Activated T-cell treated with anti-CD3 and anti-CD28 coated beads, Interleukin-2, amount 50 U/mL, for 48 hours (primary cell): ENCODE data around the gene TFCP2.

Source experiments
- DNase-seq, 2 experiments: peaks; one replicate each; pipeline ENCODE4 v3.0.0-alpha.2; 2020

Gene TFCP2

DNA sequence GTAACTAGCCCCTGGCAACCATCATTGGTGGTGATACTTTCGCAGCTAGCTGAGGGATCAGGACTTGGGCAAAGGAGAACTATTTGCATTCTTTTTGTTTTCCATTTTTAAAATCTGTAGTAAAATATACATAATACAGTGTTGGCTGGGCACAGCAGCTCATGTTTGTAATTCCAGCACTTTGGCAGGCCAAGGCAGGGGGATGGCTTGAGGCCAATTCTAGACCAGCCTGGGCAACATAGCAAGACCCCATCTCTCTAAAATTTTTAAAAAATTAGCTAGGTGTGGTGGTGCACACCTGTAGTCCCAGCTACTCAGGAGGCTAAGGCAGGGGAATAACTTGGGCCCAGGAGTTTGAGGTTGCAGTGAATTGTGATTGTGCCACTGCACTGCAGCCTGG is 20.0 kb downstream of the TFCP2 start:
- DNase-seq = no peak

DNA sequence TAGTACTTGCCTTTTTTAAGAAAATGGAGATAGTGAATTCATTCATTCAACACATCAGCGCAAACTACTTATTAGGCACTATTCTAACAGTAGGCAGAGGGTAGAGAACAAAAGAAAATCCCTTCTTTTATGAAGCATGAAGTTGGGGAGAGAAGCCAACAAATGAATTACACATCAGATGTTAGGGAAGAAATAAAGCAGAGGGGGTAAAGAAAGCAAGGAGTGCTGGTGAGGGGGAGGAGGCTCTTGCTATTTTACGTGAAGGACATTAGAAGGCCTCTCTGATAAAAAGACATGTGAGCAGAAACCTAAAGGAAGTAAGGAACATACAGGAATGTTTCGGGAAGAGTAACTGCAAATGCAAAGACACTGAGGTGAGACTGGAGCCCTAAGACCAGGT is 22.2 kb downstream of the TFCP2 start:
- no peak for DNase-seq

DNA sequence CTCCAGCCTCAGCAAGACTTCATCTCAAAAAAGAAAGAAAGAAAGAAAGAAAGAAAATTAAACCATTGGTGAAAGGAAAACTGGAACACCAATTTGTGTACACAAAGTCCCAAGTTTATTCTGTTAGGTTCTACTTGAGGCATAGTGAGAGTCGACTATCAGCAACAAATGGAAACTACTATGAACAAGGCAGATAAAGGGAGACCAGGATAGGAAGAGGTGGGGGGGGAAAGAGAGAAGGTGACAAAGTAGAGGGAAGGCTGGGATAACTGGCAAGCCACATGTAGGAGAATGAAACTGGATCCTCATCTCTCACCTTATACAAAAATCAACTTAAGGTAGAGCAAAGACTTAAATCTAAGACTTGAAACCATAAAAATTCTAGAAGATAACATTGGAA is 25.6 kb downstream of the TFCP2 start:
- DNase-seq = no peak

DNA sequence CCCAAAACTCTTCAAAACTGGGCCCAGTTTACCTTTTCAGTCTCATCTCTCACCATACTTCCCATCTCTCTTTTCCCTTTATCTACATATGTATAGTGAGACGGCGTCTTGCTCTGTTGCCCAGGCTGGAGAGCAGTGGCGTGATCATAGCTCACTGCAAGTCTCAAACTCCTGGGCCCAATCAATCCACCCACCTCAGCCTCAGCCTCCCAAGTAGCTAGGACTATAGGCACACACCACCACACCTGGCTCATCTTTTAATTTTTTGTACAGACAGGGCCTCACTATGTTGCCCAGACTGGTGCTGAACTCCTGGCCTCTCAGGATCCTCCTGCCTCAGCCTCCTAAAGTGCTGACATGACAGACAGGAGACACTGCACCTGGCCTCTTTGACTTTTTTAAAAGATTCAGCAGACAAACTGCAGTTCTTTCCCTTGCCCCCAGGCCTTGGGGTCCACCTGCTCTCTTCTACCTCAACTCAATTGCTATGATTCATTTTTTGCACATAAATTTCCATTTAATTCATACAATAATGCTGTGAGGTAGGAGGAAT is 33.6 kb downstream of the TFCP2 start:
- DNase-seq = no peak

DNA sequence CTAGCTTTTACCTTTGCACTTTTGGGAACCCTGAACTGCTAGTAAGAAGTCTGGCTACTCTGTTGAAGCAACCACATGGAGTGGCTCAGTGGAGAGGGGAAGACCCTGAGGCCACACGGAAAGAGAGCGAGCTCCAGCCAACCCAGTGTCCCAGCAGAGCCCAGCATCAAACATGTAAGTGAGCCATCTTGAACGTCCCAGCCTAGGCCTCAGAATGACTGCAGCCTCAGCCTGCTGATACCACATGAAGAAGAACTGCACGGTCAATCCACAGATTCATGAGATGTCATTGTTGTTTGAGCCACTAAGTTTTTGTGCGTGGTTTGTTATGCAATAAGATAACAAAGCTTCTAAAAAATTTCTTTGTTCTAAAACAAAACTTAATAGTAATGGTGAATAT is 40.2 kb downstream of the TFCP2 start:
- DNase-seq = no peak

DNA sequence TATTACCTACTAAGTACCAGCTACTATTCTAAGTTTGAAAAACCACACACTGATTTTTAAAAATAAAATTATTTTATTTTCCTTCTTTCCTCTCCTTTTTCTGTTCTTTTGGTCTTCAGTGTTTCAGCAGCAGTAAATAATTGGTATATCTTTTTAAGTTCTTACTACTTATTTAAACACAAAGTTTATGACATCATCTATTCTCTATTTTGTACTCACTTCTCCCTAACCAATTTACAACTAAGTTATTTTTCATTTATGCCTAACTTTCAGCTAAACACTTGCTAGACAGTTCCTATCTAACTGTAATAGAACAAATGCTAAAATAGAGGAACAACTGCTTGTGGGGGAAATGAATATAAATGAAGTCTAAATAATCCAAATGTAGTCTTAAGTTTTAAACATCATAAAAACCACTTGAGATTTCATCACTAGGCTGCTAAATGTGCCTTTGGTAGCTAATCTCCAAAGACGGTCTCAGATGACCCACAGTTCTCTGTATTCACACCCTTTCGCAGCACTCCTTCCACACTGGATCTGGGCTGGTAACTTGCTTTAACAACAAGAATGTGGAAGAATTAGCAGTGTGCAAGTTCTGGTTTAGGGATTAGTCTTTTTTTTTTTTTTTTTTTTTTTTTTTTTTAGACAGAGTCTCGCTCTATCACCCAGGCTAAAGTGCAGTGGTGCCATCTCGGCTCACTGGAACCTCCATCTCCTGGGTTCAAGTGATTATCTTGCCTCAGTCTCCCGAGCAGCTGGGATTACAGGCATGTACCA is 41.0 kb downstream of the TFCP2 start:
- DNase-seq = no peak

DNA sequence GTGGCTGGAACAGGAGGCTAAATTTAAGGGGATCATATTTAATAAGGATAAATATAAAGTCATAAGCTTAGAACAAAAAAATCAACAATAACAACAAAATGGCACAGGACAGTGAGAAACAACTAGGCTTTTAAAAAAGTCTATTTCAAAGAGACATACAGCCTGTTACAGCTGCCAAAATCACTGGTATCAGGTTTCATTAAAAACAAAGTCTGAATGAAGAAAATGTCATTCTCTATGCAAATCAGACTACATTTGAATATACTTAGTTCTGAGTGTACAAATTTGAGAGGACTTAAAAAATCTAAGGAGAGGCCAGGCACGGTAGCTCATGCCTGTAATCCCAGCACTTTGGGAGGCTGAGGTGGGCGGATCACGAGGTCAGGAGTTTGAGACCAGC is 44.0 kb downstream of the TFCP2 start:
- DNase-seq = no peak

DNA sequence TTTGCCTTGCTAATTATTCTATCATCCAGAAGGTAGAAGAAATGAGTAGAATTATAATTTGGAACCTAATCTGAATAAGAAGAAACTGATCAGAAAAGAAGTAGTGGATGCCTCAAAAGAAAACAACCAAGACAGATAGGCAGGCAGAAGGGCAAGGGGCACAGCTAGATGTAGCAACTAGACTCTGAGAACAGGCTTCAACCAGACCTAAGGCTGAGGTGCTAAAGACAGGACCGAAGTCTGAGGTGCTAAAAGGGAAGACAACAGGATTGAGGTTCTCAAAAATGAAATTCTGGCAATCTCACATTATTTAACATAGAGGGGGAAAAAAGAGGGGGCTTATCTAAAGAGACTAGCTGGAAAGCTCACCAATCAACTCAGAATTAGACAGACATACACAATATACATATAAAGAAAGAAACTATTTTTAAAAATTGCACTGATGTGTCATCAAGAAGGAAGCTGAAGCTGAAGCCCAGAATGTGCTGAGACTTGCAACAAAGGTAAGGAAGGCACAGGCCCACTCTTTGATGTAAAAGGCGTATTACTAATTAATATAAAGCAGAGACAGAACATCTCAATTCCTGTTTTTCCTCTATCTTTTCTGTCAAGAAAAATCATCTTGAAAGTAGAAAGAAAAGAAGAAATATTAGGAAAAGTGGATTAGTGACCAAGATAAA is 45.7 kb downstream of the TFCP2 start:
- no peak for DNase-seq

DNA sequence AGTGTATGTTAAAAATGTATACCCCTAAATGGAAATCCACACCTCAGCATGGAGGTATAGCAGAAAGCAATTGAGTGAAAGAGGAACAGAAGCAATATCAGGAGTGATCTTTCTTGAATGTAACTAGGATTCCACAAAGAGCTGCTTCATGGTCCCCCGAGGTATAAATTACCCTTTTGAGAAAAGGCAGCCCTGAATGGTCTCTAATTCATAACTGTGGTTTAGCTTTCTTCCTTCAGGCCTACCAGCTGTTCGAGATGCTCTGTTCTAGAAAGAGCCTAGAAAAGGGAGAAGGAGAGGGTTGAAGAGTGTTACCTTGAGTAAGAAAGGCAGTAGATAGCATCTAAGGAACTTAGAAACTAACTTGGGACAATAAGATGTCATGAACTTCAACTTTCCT is 46.6 kb downstream of the TFCP2 start:
- DNase-seq = no peak

DNA sequence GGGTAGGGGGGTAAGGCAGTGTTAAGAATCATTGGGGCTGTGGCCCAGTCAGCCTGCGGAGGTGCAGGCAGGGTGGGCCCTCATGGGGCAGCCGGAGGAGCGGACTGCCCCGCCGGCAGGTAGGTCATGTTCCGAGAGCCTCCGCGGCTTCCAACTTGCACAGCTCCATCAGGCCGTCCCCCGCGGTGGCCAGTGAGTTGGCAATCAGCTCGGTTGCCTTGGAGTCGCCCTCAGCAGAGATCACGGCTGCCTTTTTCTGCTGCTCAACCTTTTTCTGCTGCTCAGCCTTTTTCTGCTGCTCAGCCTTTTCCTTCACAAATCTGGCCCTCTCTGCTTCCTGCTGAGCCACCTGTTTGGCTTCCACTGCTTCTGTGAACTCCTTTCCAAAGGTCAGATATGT is 48.4 kb downstream of the TFCP2 start:
- DNase-seq = no peak

DNA sequence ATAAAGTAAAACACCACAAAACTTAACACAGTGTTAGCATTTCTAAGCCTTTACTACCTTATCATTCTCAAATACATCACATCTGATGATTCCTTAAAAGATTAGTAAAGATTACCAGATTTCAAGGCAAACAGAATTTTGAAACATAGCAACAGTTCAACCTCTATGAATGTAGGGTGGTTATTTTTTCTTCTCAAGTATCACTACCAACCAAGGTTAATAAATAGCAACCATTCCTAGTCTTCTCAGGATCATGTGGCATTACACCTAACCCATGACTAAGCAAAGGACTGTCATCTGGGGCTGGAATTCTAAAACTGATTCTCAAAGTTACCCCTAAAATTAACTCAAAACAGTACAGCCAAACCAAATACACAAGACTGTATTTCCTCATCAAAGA is 50.1 kb downstream of the TFCP2 start:
- no peak for DNase-seq

DNA sequence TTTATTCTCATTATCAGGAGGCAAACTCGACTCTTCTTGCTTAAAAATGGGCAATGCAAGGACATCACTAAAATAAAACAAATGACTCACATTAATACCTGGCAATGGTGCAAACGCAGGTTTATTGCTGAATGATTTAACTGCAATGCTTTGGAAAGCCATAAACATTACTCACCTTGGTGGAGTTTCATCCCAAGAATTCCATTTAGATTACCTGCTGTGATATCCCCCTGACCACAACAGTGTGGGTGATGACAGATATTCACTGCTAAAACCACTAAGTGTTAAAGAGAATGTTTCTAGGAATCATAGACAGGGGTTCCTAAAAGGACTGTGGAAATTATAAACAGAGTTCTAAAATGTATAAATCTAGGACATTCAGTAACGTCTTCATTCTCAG is 54.2 kb downstream of the TFCP2 start:
- no peak for DNase-seq

DNA sequence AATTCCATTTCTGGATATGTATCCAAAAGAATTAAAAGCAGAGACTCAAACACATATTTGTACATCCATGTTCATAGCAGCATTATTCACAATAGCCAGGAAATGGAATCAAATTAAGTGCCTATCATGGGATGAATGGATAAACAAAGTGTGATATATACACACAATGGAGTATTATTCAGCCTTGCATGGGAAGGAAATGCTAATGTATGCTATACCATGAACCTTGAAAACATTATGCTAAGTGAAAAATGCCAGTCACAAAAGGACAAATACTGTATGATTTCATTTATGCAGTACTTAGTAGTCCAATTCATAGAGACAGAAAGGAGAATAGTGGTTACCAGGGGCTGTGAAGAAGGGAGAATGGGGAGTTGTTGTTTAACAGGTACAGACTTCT is 57.4 kb downstream of the TFCP2 start:
- DNase-seq = no peak

DNA sequence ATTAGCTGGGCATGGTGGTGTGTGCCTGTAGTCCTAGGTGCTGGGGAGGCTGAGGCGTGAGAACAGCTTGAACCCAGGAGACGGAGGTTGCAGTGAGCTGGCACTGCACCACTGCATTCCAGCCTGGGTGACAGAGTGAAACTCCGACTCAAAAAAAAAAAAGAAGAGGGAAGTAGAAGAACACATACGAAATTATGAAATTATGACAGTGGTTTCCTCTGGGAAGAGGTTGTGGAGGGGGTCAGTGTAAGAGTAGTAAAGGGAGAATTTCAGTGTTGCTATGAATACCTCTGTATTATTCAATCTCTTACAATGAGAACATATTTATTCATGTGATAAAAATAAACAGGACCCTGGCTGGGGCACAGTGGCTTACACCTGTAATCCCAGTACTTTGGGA is 64.8 kb downstream of the TFCP2 start:
- no peak for DNase-seq

DNA sequence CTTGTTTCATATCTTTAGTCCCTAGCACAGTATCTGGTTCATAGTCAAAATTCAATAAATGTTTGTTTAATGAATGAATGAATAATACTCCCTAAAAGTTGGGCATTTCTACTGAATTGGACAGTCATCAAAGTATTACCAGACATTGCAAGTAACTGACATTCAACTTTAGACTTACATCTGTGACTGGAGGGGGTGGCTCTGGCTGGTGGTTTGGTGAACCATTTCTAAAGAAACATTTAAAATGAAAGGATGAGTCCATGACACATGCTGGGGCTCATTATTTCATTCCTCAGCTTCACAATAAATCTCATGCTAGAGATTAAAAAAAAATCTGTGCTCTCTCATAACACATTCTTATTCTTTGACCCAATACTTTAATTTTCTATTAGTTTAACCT is 69.0 kb downstream of the TFCP2 start:
- peak in 1 of 2 experiments; percentile 32 for DNase-seq

DNA sequence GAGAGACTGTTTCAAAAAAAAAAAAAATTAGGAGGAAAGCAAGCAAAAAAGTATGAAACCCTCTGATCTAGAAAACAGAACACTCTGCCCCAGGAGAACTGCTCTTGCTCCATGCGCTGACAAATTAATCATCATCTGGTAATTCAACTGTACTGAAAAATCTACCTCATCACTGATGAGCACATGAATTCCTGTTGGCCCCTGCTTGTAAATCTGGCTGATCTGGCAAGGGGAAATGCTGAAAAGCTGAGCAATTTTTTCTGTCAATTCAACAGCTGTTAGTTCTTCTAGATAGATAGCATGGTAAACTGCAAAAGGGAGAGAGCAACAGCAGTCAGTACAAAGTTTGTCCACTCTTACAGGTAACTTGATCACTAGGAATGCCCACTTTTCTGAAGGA is 74.3 kb downstream of the TFCP2 start:
- no peak for DNase-seq

DNA sequence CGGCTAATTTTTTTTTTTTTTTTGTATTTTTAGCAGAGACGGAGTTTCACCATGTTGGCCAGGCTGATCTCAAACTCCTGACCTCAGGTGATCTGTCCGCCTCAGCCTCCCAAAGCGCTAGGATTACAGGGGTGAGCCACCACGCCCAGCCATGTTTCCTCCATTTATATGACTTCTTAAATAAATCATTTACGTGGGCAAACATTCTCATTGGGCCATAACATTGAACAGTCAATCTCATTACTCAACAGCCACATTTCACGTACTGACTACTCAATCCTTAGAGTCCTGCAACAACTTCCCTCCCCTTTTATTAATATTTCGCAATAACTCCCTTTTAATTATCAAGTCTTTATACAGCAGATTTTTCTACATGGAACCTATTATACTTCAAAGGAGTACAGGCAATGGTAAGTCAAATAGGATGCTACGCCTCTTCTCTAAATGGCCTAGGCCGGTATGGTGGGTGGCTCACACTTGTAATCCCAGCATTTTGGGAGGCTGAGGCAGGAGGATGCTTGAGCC is 82.2 kb downstream of the TFCP2 start:
- DNase-seq = no peak

DNA sequence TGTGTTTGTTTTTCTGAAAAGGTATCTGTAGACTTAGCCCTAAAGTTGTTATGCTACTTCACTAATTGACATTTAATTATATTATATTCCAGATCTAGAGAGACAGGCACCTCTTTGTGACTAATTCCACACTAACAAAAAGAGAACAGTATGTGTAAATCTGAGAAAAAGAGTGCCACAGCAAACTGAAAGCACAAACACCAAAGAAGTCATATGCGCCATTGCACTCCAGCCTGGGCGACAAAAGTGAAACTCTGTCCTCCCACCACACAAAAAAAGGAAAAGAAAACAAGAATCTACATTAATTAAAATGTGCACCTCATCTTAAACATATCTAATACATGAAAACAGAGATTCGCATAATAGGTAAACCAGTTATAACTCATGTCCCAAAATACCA is 85.1 kb downstream of the TFCP2 start:
- DNase-seq = peak; percentile 41 to 56

DNA sequence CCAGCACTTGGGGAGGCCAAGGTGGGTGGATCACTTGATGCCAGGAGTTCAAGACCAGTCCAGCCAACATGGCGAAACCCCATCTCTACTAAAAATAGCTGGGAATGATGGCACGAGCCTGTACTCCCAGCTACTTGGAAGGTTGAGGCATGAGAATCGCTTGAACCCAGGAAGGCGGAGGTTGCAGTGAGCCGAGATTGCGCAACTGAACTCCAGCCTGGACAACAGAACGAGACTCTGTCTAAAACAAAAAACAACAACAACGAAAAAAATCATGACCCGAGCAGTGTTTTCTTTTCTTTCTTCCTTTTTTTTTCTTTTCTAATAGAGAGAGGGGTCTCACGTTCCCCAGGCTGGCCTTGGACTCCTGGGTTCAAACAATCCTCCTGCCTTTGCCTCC is 86.0 kb downstream of the TFCP2 start:
- peak in 1 of 2 experiments; percentile 6 for DNase-seq

DNA sequence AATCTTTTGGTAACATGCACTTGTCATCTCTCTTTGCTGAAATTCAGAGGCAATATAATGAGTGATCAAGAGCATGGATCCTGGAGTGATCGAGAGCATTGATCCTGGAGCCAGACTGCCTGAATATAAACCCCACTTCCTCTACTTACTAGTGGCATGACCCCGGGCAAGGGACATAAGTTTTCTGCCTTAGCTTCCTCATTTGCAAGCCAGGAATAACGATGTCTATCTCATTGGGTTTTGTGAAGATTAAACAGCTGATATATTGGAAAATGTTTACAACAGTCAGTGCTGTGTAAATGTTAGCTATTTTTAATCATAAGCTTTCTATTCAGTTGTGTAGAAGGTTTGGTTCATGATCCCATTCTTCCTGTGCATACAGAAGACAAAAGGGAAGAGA is 87.2 kb downstream of the TFCP2 start:
- DNase-seq = no peak

DNA sequence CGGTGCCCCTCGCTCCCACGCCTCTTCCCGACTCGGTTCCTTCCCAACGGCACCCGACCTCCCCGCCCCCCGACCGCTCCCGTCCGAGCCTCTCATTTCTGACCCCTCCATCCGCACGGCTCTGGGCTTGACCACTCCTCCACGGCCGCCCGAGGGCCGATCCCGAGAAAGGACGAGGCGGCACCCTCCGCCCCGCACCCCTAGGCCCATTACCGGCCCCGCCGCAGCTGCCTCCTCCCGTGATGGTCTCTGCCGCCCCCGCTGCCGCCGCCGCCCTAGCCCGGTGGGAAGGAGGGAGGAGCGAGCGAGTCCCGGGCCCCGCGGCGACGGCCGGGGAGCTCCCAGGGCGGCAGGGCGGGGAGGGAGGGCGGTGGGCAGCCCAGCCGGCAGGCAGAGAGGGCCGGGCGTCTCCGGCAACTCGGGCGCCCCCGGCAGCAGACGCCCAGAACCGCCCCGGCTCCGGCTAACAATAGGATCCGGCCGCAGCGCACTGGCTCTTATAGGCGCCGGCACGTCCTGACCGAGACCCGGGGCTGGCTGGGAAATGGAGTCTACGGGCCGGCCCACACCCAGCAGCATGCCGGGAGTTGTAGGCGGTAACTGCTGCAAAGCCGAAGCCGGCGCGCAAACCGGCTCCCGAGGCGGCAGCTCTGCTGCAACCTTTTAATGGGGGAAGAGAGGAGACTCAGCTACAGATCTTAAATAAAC is 89.7 kb downstream of the TFCP2 start, which contains the start of gene CSRNP2:
Gene CSRNP2, minus strand, starts transcription at position 471 of the 708 bp plus-strand sequence. CDS start 7,035 bp downstream, outside the sequence.
- peak; percentile 94 to 96 for DNase-seq

DNA sequence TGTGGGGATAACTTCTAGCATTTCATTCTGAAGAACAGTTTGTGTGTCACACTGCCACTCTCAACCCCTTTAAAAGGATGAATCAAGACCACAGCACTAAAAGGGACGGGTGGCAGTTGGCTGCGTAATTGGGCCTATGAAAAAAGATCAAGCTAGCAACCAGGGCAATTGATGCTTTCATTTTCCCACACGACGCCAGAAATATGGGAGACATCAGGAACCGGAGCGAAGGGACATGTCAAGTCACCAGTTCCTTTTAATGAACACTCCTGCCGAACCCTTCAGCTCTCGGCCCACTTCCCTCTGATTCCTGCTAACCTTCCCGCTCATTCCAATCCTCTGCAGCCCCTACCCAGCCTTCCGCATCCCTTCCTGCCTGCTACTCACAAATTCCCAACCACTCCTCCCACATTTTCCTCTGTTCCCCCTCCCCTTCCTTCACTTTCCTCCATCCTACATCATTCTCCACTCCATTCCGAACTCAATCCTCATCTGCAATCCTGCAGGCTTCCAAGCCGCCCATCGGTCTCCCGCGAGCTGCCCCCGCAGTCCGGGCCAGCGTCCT is 90.3 kb downstream of the TFCP2 start:
- peak in 1 of 2 experiments; percentile 44 for DNase-seq

DNA sequence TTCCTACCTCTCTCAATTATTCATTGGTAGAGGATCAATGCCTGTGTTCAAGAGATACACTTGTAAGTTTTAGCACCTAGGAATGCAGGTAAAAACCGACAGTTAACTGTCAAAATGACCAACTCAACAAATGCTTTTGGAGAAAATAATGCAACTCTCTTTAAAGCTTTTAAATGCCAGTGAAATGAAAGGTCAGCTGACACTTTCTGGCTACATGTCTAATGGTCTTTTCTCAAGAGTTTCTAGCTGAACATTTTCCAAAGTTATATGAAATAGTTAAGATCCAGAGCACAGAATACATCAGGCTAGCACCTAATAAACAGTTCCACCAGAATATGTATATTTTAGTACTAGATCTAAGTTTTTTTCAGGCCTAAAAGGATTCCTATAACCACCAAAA is 91.5 kb downstream of the TFCP2 start:
- no peak for DNase-seq
